GM12891 (cell line): Measurements from ENCODE around the gene COL10A1.

Experiments used
- PAX5 ChIP-seq: IDR thresholded peaks from 2 replicates; pipeline ENCODE4 v1.6.1; 2011; ENCODE audit warnings: low read length, moderate library complexity, mild to moderate bottlenecking; ENCODE audit not compliant: insufficient read depth, severe bottlenecking
- POLR2A ChIP-seq: IDR thresholded peaks from 2 replicates; pipeline ENCODE4 v1.6.1; 2011; ENCODE audit warnings: low read depth, low read length, control low read depth
- POLR2AphosphoS5 ChIP-seq: IDR thresholded peaks from 2 replicates; pipeline ENCODE4 v1.6.1; 2011; ENCODE audit warnings: low read depth, low read length, control low read depth
- POU2F2 ChIP-seq: IDR thresholded peaks from 2 replicates; pipeline ENCODE4 v1.6.1; 2011; ENCODE audit warnings: low read depth, mild to moderate bottlenecking, control low read depth, low read length, moderate library complexity
- SPI1 ChIP-seq: IDR thresholded peaks from 2 replicates; pipeline ENCODE4 v1.6.1; 2011; ENCODE audit warnings: low read depth, low read length, control low read depth
- TAF1 ChIP-seq: IDR thresholded peaks from 2 replicates; pipeline ENCODE4 v1.6.1; 2011; ENCODE audit warnings: low read depth, low read length, control low read depth

- TF ChIP-seq POLR2AphosphoS5: no peak
- no peak for TF ChIP-seq POLR2A
- TF ChIP-seq TAF1: no peak
- no peak for TF ChIP-seq PAX5
- TF ChIP-seq SPI1: no peak
- no peak for TF ChIP-seq POU2F2
Measured at GRCh38 chr6:116169880-116170279, 43.9 kb upstream of the COL10A1 start.
